K562 (cell line): ENCODE results near the gene ANKRD13D. TPM values are rescaled to one million over a fixed set of nuclear protein-coding genes. Genes with fewer than 3 reads are reported as not detected.
A peak's percentile ranks its signal among the peaks of the same experiment; 100 is the strongest.

Experiments
- ATAC-seq: fragments of 200-7000 bp; cut with Tn5 transposase; 3 replicates; pipeline ENCODE4 v1.9.1; 2020; ENCODE audit warnings: moderate library complexity
- BruUV-seq: library from RNA; stranded (reverse); fragments of 400-500 nt; replicated peaks from 2 replicates; lab custom pipeline; 2021; lab: Mats Ljungman, UMichigan
- CTCF ChIA-PET: fragments of 300-600 bp; formaldehyde crosslinking; extraction: SDS; loops from one replicate; lab custom pipeline; 2021; ENCODE audit warnings: low intra/inter-chr PET ratio; lab: Yijun Ruan, JAX
- POLR2A ChIA-PET: fragments of 300-600, 350-650 bp; sonication (Branson Sonifier 250); formaldehyde crosslinking; extraction: SDS; loops from one replicate; lab custom pipeline; 2021; ENCODE audit warnings: antibody characterized with exemption, inconsistent platforms; lab: Yijun Ruan, JAX
- DNase-seq, 4 experiments: peaks; one replicate each; pipeline versions ENCODE4 v3.0.0 to v3.0.0-alpha.2; 2011 to 2018; ENCODE audit warnings: low spot score in 3 of 4, mixed read lengths in 3 of 4; ENCODE audit errors: extremely low read depth in 1 of 4
- FAIRE-seq: peaks from 2 replicates; lab custom pipeline; 2011; peaks lifted over from hg19 to GRCh38; lab: Jason Lieb, UNC
- H2AFZ ChIP-seq: 2 replicates; pipeline ENCODE4 v1.6.0; 2011; ENCODE audit warnings: low read depth, low read length, control low read depth, inconsistent platforms
- H3K27ac ChIP-seq: fragments of 200-600 bp; 3 replicates; pipeline ENCODE4 v1.8.0; 2011; ENCODE audit warnings: low read depth, mild to moderate bottlenecking, control low read depth, inconsistent platforms, low read length, moderate library complexity, mixed read lengths; ENCODE audit errors: extremely low read depth
- H3K27me3 ChIP-seq, 2 experiments: fragments of 300-600 bp in 1 of 2; 2 replicates in 1 of 2; 3 replicates in 1 of 2; pipeline versions ENCODE4 v1.6.0 to v1.8.0; 2011; ENCODE audit warnings: inconsistent platforms in 2 of 2, low read length in 2 of 2, mild to moderate bottlenecking in 1 of 2, mixed read lengths in 1 of 2, moderate library complexity in 1 of 2; ENCODE audit not compliant: control insufficient read depth in 2 of 2, insufficient read depth in 2 of 2
- H3K36me3 ChIP-seq: fragments of 300-600 bp; 3 replicates; pipeline ENCODE4 v1.8.0; 2011; ENCODE audit warnings: mild to moderate bottlenecking, low read length, inconsistent platforms; ENCODE audit not compliant: control insufficient read depth, insufficient read depth
- H3K4me1 ChIP-seq, 2 experiments: fragments of 200-600 bp in 1 of 2; replicated peaks in 1 of 2; 2 replicates in 1 of 2; 3 replicates in 1 of 2; pipeline versions ENCODE4 v1.5.1 to v1.8.0; 2011; ENCODE audit warnings: inconsistent platforms in 2 of 2, low read length in 2 of 2, mild to moderate bottlenecking in 1 of 2, mixed read lengths in 1 of 2, moderate library complexity in 1 of 2; ENCODE audit not compliant: control insufficient read depth in 2 of 2, insufficient read depth in 2 of 2
- H3K4me2 ChIP-seq: 2 replicates; pipeline ENCODE4 v1.6.1; 2011; ENCODE audit warnings: low read length, control low read depth, inconsistent platforms, mixed read lengths; ENCODE audit not compliant: insufficient read depth
- H3K4me3 ChIP-seq: fragments of 200-600 bp; sonication (generic), shearing (Covaris generic); 2 replicates; pipeline ENCODE4 v1.5.1; 2016; ENCODE audit warnings: control low read depth, inconsistent platforms
- H3K79me2 ChIP-seq: fragments of 200-600 bp; 3 replicates; pipeline ENCODE4 v1.8.0; 2011; ENCODE audit warnings: low read length, inconsistent platforms; ENCODE audit not compliant: control insufficient read depth, insufficient read depth
- H3K9ac ChIP-seq, 2 experiments: 2 replicates each; pipeline versions ENCODE4 v1.6.0 to v1.6.1; 2011; ENCODE audit warnings: low read depth in 2 of 2, low read length in 2 of 2, control low read depth in 1 of 2, inconsistent platforms in 1 of 2, mild to moderate bottlenecking in 1 of 2, mixed read lengths in 1 of 2; ENCODE audit not compliant: insufficient read depth in 1 of 2
- H3K9me1 ChIP-seq: one replicate; pipeline ENCODE4 v1.6.0; 2011; ENCODE audit warnings: inconsistent platforms, mild to moderate bottlenecking, low read length, moderate library complexity; ENCODE audit not compliant: control insufficient read depth, insufficient read depth
- H3K9me3 ChIP-seq: replicated peaks from 2 replicates; pipeline ENCODE4 v1.5.1; 2011; ENCODE audit warnings: low read depth, low read length, inconsistent platforms; ENCODE audit not compliant: control insufficient read depth, insufficient read depth
- H4K20me1 ChIP-seq: replicated peaks from 2 replicates; pipeline ENCODE4 v1.6.1; 2011; ENCODE audit warnings: low read length, inconsistent platforms, mixed read lengths; ENCODE audit not compliant: control insufficient read depth, insufficient read depth
- BCL6 ChIP-seq: fragments of 250-450 bp; sonication (Bioruptor Pico); IDR thresholded peaks from 2 replicates; pipeline ENCODE4 v1.4.0; 2020
- GATA2 ChIP-seq: sonication (generic); formaldehyde crosslinking; IDR thresholded peaks from 2 replicates; pipeline ENCODE4 v1.4.0; 2020; ENCODE audit warnings: mild to moderate bottlenecking, missing genetic modification reagents
- WGBS: fragments of 100-300 bp; shearing (Covaris generic); methylation state at CpG from one replicate; pipeline ENCODE4 v1.1.6; 2016; ENCODE audit warnings: low coverage, mixed read lengths; ENCODE audit not compliant: insufficient coverage; ENCODE audit errors: missing lambda C conversion rate; 5-methylcytosine and 5-hydroxymethylcytosine counted together
- in situ Hi-C: fragments of 300-500 bp; cut with MboI; formaldehyde crosslinking; loops from 4 replicates; pipeline ENCODE4 v1.15.0; 2018; ENCODE audit warnings: inconsistent platforms, mixed read lengths
- intact Hi-C: fragments of 100-400 bp; cut with micrococcal nuclease; formaldehyde crosslinking; loops from 2 replicates; pipeline ENCODE4 v1.14.2; 2022
- polyA plus RNA-seq, 8 experiments: library from polyadenylated mRNA; depleted of rRNA in 4 of 8; stranded (reverse) in 5 of 8; unstranded in 3 of 8; fragments of >200 nt; fragmentation: Nextera tagmentation in 2 of 8; fragmentation: Illumina TruSeq in 1 of 8; extraction: Ambion mirVana in 2 of 8; extraction: Trizol in 1 of 8; gene quantifications; 2 replicates each; pipeline versions ENCODE4 v1.2.1 to v1.2.3, GENCODE V29; 2011 to 2014; ENCODE audit warnings: inconsistent platforms in 1 of 8, missing spikeins in 1 of 8
- total RNA-seq, 7 experiments: library from RNA; depleted of rRNA in 6 of 7; stranded (reverse); fragments of >200 nt in 6 of 7; fragmentation: Illumina TruSeq in 2 of 7; extraction: Trizol in 2 of 7; gene quantifications; 2 replicates each; pipeline versions ENCODE4 v1.2.1 to v1.2.3, GENCODE V29; 2011 to 2021; ENCODE audit warnings: low replicate concordance in 1 of 7

Gene ANKRD13D
- total and polyA plus RNA-seq, 9 of the 15 experiments (the other 6 are each of a cell fraction or from before 2014, with no cell fraction given), result 0.94 to 40.9 (median 22.4) TPM

GRCh38 chr11:67345247-67345919 is 56.3 kb downstream of the ANKRD13D start:
- ATAC-seq (peak; percentile 23), DNase-seq (no peak), FAIRE-seq (no peak)
- WGBS, result 64% methylated on average over 8 of the region's 8 CpGs
- intact Hi-C loops, result no loop called here
- Histone ChIP-seq H3K9me3 (no peaks in the 10 kb centered on the region), H4K20me1 (no peaks in the 10 kb centered on the region; the same call in 1 of the 2 replicates), H3K27me3 (no peaks in the 10 kb centered on the region), H3K9ac (no peak overlapping the region), H3K4me2 (no peak overlapping the region), H3K27ac (no peak overlapping the region), H2AFZ (0 out of 2 replicates have a peak overlapping the region, but pooled peaks have one; percentile 11), H3K36me3 (no peaks in the 10 kb centered on the region), H3K9me1 (no peaks in the 10 kb centered on the region), H3K79me2 (no peaks in the 10 kb centered on the region), H3K4me1 (peaks cover 8 to 27% of the 10 kb centered on the region in 2 experiments; a peak in 3 of 5 replicates), H3K4me3 (no peak overlapping the region)
- ChIA-PET CTCF (interaction anchor here (0.7 to 1.9 kb wide), 2 partner anchors 23 to 37 kb away, joined by 3 to 8 read pairs; no protein-coding TSS in a partner anchor), POLR2A (interaction anchor here (0.6 to 1.6 kb wide), 9 partner anchors 9 to 475 kb away, joined by 3 to 4 read pairs (median 4); partner anchors contain the start of gene POLD4)
- no TSS peak for BruUV-seq
- TF ChIP-seq BCL6 (no peak), GATA2 (CRISPR knock-in tag) (0 out of 2 replicates have a peak, but pooled peaks have one; percentile 20)
- in situ Hi-C loops, result no loop called here
